GM18868 (cell line): ENCODE results near the gene CDH13.

ENCODE experiments used
- ATAC-seq: cut with Tn5 transposase; IDR thresholded peaks from one replicate; pipeline ENCODE4 v1.9.1; 2021; ENCODE audit warnings: mild to moderate bottlenecking, moderate library complexity; ENCODE audit not compliant: unreplicated experiment

The CDH13 gene

GRCh38 chr16:83138976-83139690, 512.4 kb downstream of the CDH13 start:
- ATAC-seq: no peak

GRCh38 chr16:83143788-83144187, 517.0 kb downstream of the CDH13 start:
- ATAC-seq: no peak

GRCh38 chr16:83145297-83145696, 518.5 kb downstream of the CDH13 start:
- ATAC-seq: no peak

DNA sequence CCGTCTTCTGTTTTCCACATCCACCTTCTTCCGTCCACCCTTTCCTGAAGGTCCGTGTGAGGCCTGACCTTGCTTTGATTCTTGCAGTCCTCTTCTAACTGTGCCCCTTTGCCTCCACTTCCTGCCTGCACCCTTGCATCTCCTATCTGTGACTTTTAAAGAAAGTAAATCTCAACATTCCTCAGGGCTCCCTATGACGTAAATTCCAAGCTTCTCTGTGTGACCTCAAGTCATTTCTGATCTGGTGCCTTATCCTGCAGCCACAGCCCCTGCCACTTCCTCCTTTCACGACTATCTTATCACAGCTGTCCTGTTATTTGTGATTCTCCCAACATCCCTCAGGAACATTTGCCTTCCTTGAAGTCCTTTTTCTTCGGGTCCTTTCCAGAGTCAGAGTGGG, 520.5 kb downstream of the CDH13 start:
- no peak for ATAC-seq

- ATAC-seq: no peak
Observed at GRCh38 chr16:83158320-83158957, 531.7 kb downstream of the CDH13 start.

- ATAC-seq: no peak
Observed at GRCh38 chr16:83159049-83159448, 532.3 kb downstream of the CDH13 start.

DNA sequence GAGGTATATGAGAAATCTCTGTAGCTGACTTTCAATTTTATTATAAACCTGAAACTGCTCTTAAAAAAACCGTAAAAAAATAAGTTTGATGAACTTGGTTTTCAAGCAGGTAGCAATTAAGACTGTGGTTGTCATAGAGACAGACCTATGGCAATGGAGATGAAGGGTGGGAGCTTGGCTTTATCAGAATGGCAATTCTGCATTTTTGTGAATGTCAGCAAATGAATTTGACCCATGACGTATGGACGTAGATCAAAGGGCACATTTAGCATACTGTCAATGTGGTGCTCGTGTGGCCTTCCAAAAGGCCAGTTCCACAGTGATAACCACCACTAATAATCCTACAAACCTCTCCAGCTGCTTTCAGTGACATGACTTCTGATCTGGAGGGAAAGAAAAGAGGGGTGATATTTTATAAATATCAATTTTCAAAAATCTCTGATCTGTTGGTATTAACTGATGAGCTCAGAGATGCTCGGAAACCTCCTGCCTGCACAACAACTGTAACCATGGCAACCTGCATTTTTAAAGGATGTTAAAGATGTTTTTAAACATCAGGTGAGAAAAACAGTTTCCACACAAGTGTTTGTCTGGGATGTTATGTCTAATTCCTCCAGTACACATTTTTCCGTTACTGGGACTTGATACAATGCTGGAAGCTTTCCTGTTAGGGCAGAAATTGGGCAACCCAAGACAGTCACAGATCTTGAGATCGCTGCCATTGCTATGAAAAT, 533.7 kb downstream of the CDH13 start:
- ATAC-seq: no peak

GRCh38 chr16:83162791-83163190, 536.0 kb downstream of the CDH13 start:
- ATAC-seq: no peak

DNA sequence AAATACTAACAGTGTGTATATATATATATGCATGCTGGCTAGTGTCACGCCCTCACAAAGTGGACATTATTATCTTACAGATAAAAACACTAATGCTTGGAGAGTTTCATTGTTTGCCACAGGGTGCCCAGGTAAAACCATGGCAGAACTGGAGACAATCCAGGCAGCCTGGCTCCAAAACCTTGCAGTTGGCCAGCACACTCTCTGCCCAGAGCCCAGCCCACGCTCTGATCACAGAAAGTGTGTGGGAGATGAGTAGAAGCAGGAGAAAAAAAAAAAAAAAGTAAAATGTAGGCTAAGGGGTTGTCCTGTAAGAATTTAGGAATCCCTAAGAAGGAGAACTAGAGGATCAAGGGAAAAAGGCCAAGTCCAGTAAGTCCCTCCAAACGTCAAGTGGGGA, 538.0 kb downstream of the CDH13 start:
- ATAC-seq: no peak

DNA sequence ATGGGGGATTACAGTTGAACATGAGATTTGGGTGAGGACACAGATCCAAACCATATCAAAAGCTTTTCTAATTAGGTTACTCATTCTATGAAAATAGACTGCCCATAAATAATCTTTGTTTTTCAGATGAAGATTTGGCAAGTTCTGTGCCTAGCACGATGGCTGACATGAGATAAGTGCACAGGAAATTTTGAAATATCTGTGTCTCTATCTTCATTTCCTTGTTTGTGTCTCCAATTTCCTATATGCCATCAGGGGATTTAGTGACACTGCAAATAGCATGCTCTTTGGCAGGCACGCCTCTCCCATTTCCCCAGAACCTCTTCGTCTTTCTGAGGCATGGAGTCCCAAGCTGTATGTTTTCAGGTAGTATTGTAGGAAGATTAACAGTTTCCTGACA, 544.6 kb downstream of the CDH13 start:
- ATAC-seq: no peak

DNA sequence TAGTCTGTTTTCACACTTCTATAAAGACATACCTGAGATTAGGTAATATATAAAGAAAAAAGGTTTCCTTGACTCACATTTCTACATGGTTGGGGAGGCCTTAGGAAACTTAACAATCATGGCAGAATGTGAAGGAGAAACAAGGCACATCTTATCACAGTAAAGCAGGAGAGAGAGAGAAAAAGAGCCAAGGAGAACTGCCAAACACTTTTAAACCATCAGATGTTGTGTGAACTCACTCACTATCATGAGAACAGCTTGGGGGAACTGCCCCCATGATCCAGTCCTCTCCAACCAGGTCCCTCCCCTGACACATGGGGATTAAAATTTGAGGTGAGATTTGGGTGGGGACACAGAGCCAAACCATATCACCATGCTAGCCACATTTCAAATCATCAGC, 547.9 kb downstream of the CDH13 start:
- ATAC-seq: no peak

DNA sequence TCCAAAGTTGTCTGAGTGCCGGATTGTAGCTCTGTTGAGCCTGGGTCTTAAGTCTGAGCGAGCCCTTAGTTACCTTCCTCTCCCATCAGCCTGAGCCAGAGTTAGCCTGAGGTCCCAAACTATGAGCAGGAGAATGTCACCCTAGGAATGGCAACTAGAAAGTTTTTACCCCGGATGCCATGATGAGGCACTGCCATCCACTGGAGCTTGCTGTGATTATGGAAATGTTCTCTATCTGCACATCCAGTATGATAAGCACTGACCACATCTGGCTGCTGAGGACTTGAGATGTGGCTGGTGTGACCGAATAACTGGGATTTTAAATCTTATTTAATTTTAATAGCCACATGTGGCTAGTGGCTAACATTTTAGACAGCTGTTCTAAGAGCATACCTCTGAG, 550.0 kb downstream of the CDH13 start:
- ATAC-seq: no peak

DNA sequence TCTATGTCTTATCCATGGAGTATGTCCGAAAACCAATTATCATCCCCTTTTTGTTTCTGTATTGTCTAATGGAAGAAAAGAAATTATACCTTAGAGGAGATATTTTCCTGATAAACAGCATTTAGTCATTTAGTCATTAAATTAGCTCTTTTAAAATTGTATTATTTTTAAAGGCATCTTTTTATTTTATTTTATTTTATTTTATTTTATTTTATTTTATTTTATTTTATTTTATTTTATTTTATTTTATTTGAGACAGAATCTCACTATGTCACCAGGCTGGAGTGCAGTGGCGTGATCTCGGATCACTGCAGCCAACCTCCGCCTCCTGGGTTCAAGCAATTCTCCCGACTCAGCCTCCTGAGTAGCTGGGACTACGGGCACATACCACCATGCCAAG, 559.1 kb downstream of the CDH13 start:
- no peak for ATAC-seq

DNA sequence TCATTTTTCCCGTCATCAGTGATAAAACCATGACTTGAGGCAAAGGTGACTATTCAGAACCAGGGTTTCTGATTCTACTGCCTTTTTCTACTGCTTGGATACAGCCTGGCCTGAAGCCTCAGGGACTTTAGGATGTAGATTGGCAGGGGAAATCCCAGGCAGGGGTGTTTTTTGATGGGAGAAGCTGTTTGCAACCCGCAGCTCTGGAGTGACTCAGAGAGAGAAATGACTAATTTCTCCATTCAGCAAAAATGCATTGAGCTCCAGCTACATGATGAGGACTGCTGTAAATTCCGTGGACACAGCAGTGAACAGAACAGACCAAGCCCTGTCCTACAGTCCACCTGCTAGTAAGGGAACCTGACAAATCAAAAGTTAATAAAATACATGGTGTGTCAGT, 560.6 kb downstream of the CDH13 start:
- no peak for ATAC-seq

DNA sequence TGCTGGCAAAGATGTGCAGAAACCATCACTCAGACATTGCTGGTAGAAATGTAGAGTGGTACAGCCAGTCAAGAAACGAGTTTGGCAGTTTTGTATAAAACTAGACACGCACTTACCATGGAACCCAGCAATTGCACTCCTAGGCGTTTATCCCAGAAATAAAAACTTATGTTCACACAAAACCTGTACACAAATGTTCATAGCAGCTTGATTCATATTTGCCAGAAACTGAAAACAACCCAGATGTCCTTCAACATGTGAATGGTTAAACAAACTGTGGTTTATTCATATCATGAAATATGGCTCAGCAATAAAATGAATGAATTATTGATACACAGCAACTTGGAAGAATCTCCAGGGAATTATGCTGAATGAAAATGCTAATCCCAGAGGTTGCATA, 570.0 kb downstream of the CDH13 start:
- no peak for ATAC-seq

GRCh38 chr16:83197450-83197849, 570.7 kb downstream of the CDH13 start:
- ATAC-seq: no peak

DNA sequence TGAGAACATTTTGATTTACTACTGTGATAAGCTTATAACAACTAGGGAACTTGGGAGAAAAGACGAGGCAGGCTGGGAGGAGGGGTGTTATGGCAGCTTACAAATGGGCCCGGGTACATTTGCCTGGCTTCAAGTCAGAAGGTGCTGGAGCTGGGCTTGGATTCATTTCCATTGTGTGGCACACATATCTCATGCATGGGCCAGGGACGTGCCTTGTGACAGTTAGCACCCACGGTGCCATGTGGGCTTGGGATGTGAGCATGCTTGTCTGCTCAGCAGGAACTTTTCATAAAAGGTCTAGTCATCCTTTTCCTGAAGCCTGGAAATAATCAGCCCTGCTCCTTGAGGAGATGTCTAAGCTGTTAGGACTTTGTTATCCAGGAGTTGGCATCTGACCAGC, 572.2 kb downstream of the CDH13 start:
- no peak for ATAC-seq

DNA sequence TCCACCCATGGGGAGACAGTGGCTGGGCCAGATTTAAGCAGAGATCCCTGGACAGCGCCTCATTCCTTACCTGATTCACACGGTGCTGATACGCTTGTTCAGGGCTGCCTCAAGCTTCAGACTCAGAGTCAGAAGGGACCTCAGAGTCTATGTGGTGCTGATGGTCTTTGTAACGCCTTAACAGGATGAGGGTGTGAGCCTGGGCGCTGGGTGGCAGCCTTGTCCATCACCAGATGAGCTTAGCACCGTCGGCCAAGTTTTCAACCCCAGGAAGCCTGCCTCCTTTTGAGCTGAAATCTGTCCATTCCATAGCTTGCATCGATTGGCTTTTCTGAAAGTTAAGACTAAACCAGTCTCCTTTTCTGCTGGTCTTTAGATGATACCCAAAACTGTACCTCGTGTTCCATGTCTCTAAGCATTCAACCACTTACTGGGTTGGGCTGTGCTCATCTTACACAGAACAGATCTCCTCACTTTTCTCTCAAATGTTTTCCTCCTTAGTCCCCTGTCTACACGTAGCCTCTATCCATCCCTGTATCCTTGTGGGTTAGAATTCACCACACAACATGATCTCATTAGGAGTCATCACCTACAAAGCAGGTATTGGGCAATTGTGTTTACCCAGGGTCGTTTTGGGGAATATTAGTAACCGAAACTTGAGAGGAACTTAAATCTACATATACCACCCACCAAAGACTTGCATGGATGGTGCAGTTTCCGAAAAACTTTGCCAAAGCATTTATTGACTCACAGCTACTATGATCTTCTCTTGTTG, 573.4 kb downstream of the CDH13 start:
- ATAC-seq: no peak

GRCh38 chr16:83201748-83202147, 575.0 kb downstream of the CDH13 start:
- no peak for ATAC-seq

GRCh38 chr16:83205896-83206295, 579.1 kb downstream of the CDH13 start:
- no peak for ATAC-seq

DNA sequence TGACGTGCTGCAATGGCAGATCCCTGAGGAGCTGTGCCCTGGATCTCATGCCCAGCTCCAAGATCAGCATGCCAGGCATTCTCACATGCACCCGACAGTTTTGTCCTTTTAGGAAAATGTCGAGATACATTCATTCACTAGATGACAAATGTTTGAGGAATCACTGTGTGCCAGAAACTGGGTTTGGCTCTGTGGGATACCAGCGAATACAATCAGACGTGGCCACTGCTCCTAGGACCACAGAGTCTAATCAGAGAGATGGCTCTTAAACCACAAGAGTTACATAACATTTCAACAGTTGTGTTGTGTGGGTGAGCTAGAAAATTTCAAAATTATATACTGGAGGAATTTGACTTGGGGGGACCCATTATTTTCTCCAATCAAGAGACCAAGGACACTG, 579.7 kb downstream of the CDH13 start:
- no peak for ATAC-seq
